Measurements from ENCODE around the gene TOP1. TPM values are rescaled to one million over a fixed set of nuclear protein-coding genes. Genes with fewer than 3 reads are reported as not detected.

Gene TOP1
- total RNA-seq, 1 donor from 2014 or later: 9.4 TPM

DNA sequence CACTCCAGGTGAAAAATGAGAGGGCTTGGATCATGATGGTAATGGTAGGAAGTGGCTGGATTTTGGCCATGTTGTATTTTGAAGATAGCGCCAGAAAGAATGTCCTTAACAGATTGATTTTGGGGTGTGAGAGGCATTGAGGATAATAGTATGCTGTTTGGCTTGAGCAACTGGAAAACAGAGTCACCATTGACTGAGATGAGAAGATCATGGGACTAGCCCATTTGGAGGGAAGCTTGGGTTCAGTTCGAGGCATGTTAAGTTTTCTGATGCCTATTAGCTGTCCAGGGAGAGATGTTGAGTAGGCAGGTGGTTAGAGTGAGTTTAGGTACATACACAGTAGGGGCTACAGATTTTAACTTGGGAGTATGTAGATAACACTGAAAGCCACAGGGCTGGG, 132.1 kb downstream of the TOP1 start:
- Histone ChIP-seq H3K4me3 (no peak overlapping the region), H3K27me3 (no peaks in the 10 kb centered on the region), H3K27ac (peak overlapping the region in 1 of 2 donors; percentile 4), H3K4me1 (peaks cover 0 to 18% of the 10 kb centered on the region in 2 donors), H3K9me3 (no peaks in the 10 kb centered on the region), H3K36me3 (peaks cover 47 to 48% of the 10 kb centered on the region in 2 donors)
- TF ChIP-seq, protein P1, sequence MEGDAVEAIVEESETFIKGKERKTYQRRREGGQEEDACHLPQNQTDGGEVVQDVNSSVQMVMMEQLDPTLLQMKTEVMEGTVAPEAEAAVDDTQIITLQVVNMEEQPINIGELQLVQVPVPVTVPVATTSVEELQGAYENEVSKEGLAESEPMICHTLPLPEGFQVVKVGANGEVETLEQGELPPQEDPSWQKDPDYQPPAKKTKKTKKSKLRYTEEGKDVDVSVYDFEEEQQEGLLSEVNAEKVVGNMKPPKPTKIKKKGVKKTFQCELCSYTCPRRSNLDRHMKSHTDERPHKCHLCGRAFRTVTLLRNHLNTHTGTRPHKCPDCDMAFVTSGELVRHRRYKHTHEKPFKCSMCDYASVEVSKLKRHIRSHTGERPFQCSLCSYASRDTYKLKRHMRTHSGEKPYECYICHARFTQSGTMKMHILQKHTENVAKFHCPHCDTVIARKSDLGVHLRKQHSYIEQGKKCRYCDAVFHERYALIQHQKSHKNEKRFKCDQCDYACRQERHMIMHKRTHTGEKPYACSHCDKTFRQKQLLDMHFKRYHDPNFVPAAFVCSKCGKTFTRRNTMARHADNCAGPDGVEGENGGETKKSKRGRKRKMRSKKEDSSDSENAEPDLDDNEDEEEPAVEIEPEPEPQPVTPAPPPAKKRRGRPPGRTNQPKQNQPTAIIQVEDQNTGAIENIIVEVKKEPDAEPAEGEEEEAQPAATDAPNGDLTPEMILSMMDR (IDR thresholded peaks at IDR 0.05): no peak
- no peak for DNase-seq (ENCODE audit: low spot score in 2 of 2)
- intact Hi-C loops (cut with DNase I): no loop called here

DNA sequence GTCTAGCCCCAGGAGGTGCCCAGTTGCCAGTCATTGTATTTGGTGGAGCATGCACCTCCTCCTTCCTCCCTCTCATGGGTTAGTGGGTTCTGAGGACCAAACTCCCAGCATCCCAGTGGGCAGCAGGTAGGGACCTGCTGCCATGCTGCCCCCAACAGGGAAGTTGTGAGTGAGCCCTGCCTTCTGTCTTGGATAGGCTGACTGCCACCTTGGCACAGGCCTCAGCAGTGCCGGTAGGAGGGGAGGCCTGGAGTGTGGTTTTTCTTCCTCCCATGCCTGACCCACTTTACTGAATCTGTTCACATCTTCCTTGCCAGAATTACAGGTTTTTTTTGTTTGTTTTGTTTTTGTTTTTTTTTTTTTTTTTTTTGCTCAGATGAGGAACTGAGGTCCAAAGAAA, 133.3 kb downstream of the TOP1 start:
- DNase-seq (ENCODE audit: low spot score in 2 of 2): no peak
- Histone ChIP-seq H3K4me1 (peaks cover 0 to 15% of the 10 kb centered on the region in 2 donors), H3K27me3 (no peaks in the 10 kb centered on the region), H3K4me3 (no peak overlapping the region), H3K9me3 (no peaks in the 10 kb centered on the region), H3K36me3 (peaks cover 59 to 60% of the 10 kb centered on the region in 2 donors), H3K27ac (peak overlapping the region; percentile 10 to 43)
- intact Hi-C loops (cut with DNase I): no loop called here
- TF ChIP-seq, protein P1 (IDR thresholded peaks at IDR 0.05): no peak

DNA sequence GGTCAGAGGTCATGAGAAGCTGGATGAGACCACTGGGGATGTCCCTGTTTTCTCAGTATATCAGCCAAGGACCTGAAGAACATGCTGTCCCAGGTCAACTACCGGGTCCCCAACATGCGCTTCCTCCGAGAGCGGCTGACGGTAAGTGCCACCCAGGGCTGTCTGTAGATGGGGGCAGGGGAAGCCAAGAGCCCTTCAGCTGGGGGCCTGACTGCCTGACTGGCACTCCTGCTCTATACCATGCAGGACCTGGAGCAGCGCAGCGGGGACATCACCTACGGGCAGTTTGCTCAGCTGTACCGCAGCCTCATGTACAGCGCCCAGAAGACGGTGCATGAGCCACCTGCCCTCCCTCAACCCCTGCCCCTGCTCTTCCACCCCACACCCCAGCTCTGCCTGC, 133.8 kb downstream of the TOP1 start:
- H3K4me1 ChIP-seq: peaks cover 0 to 13% of the 10 kb centered on the region in 2 donors
- peak overlapping the region; percentile 7 to 43 for H3K27ac ChIP-seq
- intact Hi-C loops (cut with DNase I): no loop called here
- DNase-seq (ENCODE audit: low spot score in 2 of 2): no peak
- H3K9me3 ChIP-seq: no peaks in the 10 kb centered on the region
- H3K36me3 ChIP-seq: peaks cover 64 to 65% of the 10 kb centered on the region in 2 donors
- H3K4me3 ChIP-seq: no peak overlapping the region
- TF ChIP-seq, protein P1 (IDR thresholded peaks at IDR 0.05): no peak
- H3K27me3 ChIP-seq: no peaks in the 10 kb centered on the region

DNA sequence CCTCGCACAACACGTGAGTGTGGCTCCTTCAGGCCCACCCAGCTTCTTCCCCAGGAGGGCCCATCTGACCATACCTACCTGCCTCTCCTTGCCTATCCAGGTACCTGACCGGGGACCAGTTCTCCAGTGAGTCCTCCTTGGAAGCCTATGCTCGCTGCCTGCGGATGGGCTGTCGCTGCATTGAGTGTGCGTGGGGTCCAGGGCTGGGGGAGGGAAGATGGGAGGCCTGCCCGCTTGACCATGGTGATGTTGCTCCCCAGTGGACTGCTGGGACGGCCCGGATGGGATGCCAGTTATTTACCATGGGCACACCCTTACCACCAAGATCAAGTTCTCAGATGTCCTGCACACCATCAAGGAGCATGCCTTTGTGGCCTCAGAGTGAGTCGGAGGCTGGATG, 135.2 kb downstream of the TOP1 start:
- intact Hi-C loops (cut with DNase I): no loop called here
- TF ChIP-seq, protein P1 (IDR thresholded peaks at IDR 0.05): no peak
- peaks cover 0 to 4% of the 10 kb centered on the region in 2 donors for H3K4me1 ChIP-seq
- peak overlapping the region in 1 of 2 donors; percentile 9 for H3K27ac ChIP-seq
- peaks cover 78 to 79% of the 10 kb centered on the region in 2 donors for H3K36me3 ChIP-seq
- H3K27me3 ChIP-seq: no peaks in the 10 kb centered on the region
- no peaks in the 10 kb centered on the region for H3K9me3 ChIP-seq
- no peak overlapping the region for H3K4me3 ChIP-seq
- no peak for DNase-seq (ENCODE audit: low spot score in 2 of 2)

DNA sequence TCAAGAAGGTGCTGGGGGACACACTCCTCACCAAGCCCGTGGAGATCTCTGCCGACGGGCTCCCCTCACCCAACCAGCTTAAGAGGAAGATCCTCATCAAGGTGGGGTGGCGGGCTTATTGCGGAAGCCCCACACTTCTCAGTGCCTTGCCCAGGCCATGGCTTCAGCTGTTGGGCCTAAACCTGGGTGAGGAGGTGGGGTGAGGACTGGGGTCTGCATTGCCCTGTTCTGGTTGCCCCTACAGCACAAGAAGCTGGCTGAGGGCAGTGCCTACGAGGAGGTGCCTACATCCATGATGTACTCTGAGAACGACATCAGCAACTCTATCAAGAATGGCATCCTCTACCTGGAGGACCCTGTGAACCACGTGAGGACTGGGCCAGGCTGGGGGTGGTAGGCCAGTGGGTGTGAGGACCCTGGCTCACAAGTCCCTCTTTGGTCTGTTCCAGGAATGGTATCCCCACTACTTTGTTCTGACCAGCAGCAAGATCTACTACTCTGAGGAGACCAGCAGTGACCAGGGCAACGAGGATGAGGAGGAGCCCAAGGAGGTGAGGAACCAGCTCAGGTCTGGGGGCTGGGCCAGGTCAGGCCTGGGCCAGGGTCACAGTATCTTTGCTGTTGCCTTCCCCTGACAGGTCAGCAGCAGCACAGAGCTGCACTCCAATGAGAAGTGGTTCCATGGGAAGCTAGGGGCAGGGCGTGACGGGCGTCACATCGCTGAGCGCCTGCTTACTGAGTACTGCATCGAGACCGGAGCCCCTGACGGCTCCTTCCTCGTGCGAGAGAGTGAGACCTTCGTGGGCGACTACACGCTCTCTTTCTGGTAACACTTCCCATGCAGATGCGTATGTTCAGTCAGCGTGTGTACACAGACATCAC, 136.6 kb downstream of the TOP1 start:
- no peak overlapping the region for H3K27ac ChIP-seq
- no peak for DNase-seq (ENCODE audit: low spot score in 2 of 2)
- H3K9me3 ChIP-seq: no peaks in the 10 kb centered on the region
- no peaks in the 10 kb centered on the region for H3K27me3 ChIP-seq
- H3K4me1 ChIP-seq: peaks cover 0 to 4% of the 10 kb centered on the region in 2 donors
- peaks cover 85% of the 10 kb centered on the region in 2 donors for H3K36me3 ChIP-seq
- H3K4me3 ChIP-seq: no peak overlapping the region
- intact Hi-C loops (cut with DNase I): no loop called here
- TF ChIP-seq, protein P1 (IDR thresholded peaks at IDR 0.05): no peak
